GDM1 (cell line): ENCODE results near the gene PSMC3IP.

Source experiments
- DNase-seq: peaks from one replicate; lab custom pipeline; 2025; lab: John Stamatoyannopoulos, UW

The PSMC3IP gene

GRCh38 chr17:42585353-42585752 is 7.8 kb upstream of the PSMC3IP start:
- no peak for DNase-seq

- no peak for DNase-seq
These were observed 7.4 kb upstream of the PSMC3IP start for GRCh38 chr17:42584880-42585279.

GRCh38 chr17:42581744-42582270 is 4.3 kb upstream of the PSMC3IP start:
- DNase-seq = no peak

- no peak for DNase-seq
These were observed 2.4 kb upstream of the PSMC3IP start for GRCh38 chr17:42579794-42580551.

- DNase-seq = peak; percentile 51
These were observed 847 bp upstream of the PSMC3IP start for GRCh38 chr17:42578282-42578869.

GRCh38 chr17:42577140-42577531 is 393 bp downstream of the PSMC3IP start:
- no peak for DNase-seq

GRCh38 chr17:42574463-42574862 is 3.1 kb downstream of the PSMC3IP start:
- DNase-seq = no peak

- no peak for DNase-seq
These were observed 4.4 kb downstream of the PSMC3IP start for GRCh38 chr17:42573095-42573494.

GRCh38 chr17:42571435-42572225 is 5.9 kb downstream of the PSMC3IP start:
- DNase-seq = no peak

GRCh38 chr17:42568341-42569111 is 9.0 kb downstream of the PSMC3IP start:
- no peak for DNase-seq

GRCh38 chr17:42566883-42567573 is 10.5 kb downstream of the PSMC3IP start, which contains the start of gene MLX:
Gene MLX (plus strand): TSS chr17:42567100. CDS start chr17:42567125, 25 bp downstream.
- DNase-seq = peak; percentile 83

GRCh38 chr17:42566215-42566882 is 11.2 kb downstream of the PSMC3IP start:
- DNase-seq = no peak

- DNase-seq = no peak
These were observed 11.9 kb downstream of the PSMC3IP start for GRCh38 chr17:42565523-42566214.

GRCh38 chr17:42564815-42565522 is 12.6 kb downstream of the PSMC3IP start:
- no peak for DNase-seq

- DNase-seq = no peak
These were observed 13.6 kb downstream of the PSMC3IP start for GRCh38 chr17:42563950-42564349.

GRCh38 chr17:42563543-42563942 is 14.0 kb downstream of the PSMC3IP start:
- DNase-seq = no peak

- DNase-seq = no peak
These were observed 14.4 kb downstream of the PSMC3IP start for GRCh38 chr17:42563143-42563509.

- no peak for DNase-seq
These were observed 15.0 kb downstream of the PSMC3IP start for GRCh38 chr17:42562388-42563142.
